Gastroesophageal sphincter (tissue), 4 donors: ENCODE measurements around the gene BPIFB6. TPM values are rescaled to one million over a fixed set of nuclear protein-coding genes. Genes with fewer than 3 reads are reported as not detected.

Source experiments
- ATAC-seq: fragments of 150-250 bp; one replicate; pipeline ENCODE4 v1.9.1; 2016; ENCODE audit warnings: mild to moderate bottlenecking, moderate library complexity
- H3K27ac ChIP-seq, 4 donors: fragments of 200-600 bp; sonication (generic) in 3 of 4; 1 replicate in 3 of 4; 2 replicates in 1 of 4; pipeline ENCODE4 v1.5.1; 2016 to 2019
- H3K27me3 ChIP-seq: fragments of 200-600 bp; sonication (generic); one replicate; pipeline ENCODE4 v1.5.1; 2019
- H3K36me3 ChIP-seq, 2 donors: fragments of 200-600 bp; sonication (generic); one replicate each; pipeline ENCODE4 v1.5.1; 2019; ENCODE audit warnings: control low read depth in 1 of 2
- H3K4me1 ChIP-seq, 3 donors: fragments of 200-600 bp; sonication (generic); 1 replicate in 2 of 3; 2 replicates in 1 of 3; pipeline ENCODE4 v1.5.1; 2016 to 2019; ENCODE audit warnings: control low read depth in 2 of 3
- H3K4me3 ChIP-seq, 2 donors: fragments of 200-600 bp; sonication (generic); one replicate each; pipeline ENCODE4 v1.5.1; 2019; ENCODE audit warnings: mild to moderate bottlenecking in 1 of 2, moderate library complexity in 1 of 2
- H3K9me3 ChIP-seq, 3 donors: fragments of 200-600 bp; sonication (generic); one replicate each; pipeline ENCODE4 v1.5.1; 2017 to 2019; ENCODE audit warnings: control low read depth in 2 of 3
- EP300 ChIP-seq: sonication (generic); formaldehyde crosslinking; IDR thresholded peaks from one replicate; pipeline ENCODE4 v1.6.1; 2017; ENCODE audit warnings: antibody characterized with exemption, mild to moderate bottlenecking
- POLR2A ChIP-seq, 2 donors: fragments of 450-650 bp; IDR thresholded peaks; one replicate each; pipeline ENCODE4 v1.6.1; 2017; ENCODE audit warnings: antibody characterized with exemption in 2 of 2, mild to moderate bottlenecking in 2 of 2, moderate library complexity in 1 of 2
- POLR2AphosphoS5 ChIP-seq: sonication (generic); formaldehyde crosslinking; IDR thresholded peaks from one replicate; pipeline ENCODE4 v1.6.1; 2017; ENCODE audit warnings: antibody characterized with exemption
- WGBS, 2 donors: methylation state at CpG; one replicate each; pipeline ENCODE4 v1.1.5; 2018; ENCODE audit warnings: low coverage in 1 of 2; 5-methylcytosine and 5-hydroxymethylcytosine counted together
- total RNA-seq, 4 donors: library from RNA; depleted of rRNA; stranded (reverse); fragments of >200 nt; gene quantifications; one replicate each; pipeline ENCODE4 v1.1.0, GENCODE V29; 2016
- TF ChIP-seq, protein P1 (sequence below), 4 experiments: fragments of 200-600 bp in 2 of 4; fragments of 450-650 bp in 2 of 4; sonication (generic) in 1 of 4; IDR thresholded peaks; one replicate each; pipeline ENCODE4 v1.5.1; 2017 to 2019; ENCODE audit warnings: antibody characterized with exemption in 4 of 4, mild to moderate bottlenecking in 2 of 4, moderate library complexity in 2 of 4

The BPIFB6 gene
- total RNA-seq, 4 donors from 2014 or later, result not detected

DNA sequence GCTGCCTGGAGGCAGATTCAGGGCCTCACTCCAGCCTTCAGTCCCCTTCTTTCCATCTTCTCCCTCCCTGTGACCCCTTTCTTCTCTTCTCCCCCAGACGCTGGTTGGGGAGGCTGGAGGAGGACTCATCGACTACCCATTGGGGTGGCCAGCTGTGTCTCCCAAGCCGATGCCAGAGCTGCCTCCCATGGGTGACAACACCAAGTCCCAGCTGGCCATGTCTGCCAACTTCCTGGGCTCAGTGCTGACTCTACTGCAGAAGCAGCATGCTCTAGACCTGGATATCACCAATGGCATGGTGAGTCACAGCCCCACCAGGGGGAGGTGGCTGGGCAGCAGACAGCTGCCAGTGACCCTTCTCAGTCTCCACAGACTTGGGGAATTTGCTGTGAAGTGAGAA lies 60.9 kb downstream of the BPIFB6 start:
- Histone ChIP-seq H3K27me3 (peaks cover 4% of the 10 kb centered on the region), H3K36me3 (no peaks in the 10 kb centered on the region), H3K27ac (no peak overlapping the region), H3K4me3 (no peak overlapping the region), H3K9me3 (no peaks in the 10 kb centered on the region), H3K4me1 (no peaks in the 10 kb centered on the region)
- no peak for ATAC-seq
- 83% methylated on average over 2 of the region's 3 CpGs; no CpG with 5 or more reads in 1 of the 2 donors for WGBS, 2 donors
- TF ChIP-seq POLR2AphosphoS5 (no peak), EP300 (no peak), POLR2A (IDR thresholded peaks at IDR 0.05) (no peak)
- TF ChIP-seq, protein P1, sequence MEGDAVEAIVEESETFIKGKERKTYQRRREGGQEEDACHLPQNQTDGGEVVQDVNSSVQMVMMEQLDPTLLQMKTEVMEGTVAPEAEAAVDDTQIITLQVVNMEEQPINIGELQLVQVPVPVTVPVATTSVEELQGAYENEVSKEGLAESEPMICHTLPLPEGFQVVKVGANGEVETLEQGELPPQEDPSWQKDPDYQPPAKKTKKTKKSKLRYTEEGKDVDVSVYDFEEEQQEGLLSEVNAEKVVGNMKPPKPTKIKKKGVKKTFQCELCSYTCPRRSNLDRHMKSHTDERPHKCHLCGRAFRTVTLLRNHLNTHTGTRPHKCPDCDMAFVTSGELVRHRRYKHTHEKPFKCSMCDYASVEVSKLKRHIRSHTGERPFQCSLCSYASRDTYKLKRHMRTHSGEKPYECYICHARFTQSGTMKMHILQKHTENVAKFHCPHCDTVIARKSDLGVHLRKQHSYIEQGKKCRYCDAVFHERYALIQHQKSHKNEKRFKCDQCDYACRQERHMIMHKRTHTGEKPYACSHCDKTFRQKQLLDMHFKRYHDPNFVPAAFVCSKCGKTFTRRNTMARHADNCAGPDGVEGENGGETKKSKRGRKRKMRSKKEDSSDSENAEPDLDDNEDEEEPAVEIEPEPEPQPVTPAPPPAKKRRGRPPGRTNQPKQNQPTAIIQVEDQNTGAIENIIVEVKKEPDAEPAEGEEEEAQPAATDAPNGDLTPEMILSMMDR (IDR thresholded peaks at IDR 0.05), result no peak

DNA sequence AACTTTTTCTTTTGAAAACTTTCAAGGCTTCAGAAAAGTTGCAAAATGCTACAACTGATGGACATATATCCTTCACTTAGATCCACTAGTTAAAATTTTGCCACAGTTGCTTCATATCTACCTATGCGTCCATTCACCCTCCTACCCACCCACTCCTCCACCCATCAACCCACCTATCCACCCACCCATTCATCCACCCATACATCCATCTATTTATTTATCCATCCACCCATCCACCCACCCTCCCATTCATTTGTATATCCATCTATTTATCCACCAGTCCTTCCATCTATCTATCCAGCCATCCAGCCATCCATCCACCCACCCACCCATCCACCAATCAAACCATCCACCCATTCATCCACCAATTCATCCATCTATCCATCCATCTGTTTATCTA lies 61.6 kb downstream of the BPIFB6 start:
- no peak overlapping the region for H3K27ac ChIP-seq
- H3K36me3 ChIP-seq, result no peaks in the 10 kb centered on the region
- WGBS, 2 donors, result 82 to 86% methylated on average over 1 of the region's 1 CpG
- H3K4me3 ChIP-seq, result no peak overlapping the region
- H3K9me3 ChIP-seq, result no peaks in the 10 kb centered on the region
- ATAC-seq, result no peak
- no peaks in the 10 kb centered on the region for H3K4me1 ChIP-seq
- H3K27me3 ChIP-seq, result peaks cover 4% of the 10 kb centered on the region
- TF ChIP-seq POLR2AphosphoS5 (no peak), POLR2A (IDR thresholded peaks at IDR 0.05) (no peak), EP300 (no peak)
- TF ChIP-seq, protein P1 (IDR thresholded peaks at IDR 0.05), result no peak

DNA sequence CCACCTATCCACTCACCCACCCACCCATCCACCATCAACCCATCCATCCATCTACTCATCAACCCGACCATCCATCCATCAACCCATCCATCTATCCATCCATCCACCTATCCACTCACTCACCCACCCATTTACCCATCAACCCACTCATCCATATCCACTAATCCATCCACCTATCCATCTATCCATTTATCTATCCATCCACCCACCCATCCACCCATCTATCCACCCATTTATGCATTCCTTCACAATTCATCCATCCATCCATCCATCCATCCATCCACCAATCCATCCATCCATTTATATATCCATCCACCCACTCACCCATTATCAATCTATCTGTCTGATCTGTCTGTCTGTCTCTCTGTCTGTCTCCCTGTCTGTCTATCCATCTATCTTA lies 62.1 kb downstream of the BPIFB6 start:
- H3K27ac ChIP-seq, result no peak overlapping the region
- H3K4me1 ChIP-seq, result no peaks in the 10 kb centered on the region
- H3K9me3 ChIP-seq, result no peaks in the 10 kb centered on the region
- WGBS, 2 donors, result 54 to 75% methylated on average over 1 of the region's 1 CpG
- H3K4me3 ChIP-seq, result no peak overlapping the region
- peaks cover 4% of the 10 kb centered on the region for H3K27me3 ChIP-seq
- no peak for ATAC-seq
- no peaks in the 10 kb centered on the region for H3K36me3 ChIP-seq
- TF ChIP-seq POLR2AphosphoS5, result no peak
- no peak for TF ChIP-seq EP300
- TF ChIP-seq, protein P1 (IDR thresholded peaks at IDR 0.05), result no peak
- no peak for TF ChIP-seq POLR2A (IDR thresholded peaks at IDR 0.05)

Other genes with a start within 250 kb of the BPIFB6 start
- 100 to 1,000 TPM; 148 to 158 (median 150) TPM for gene MAPRE1, start 211.7 kb upstream of the BPIFB6 start, total RNA-seq
- gene EFCAB8, start 172.7 kb upstream of the BPIFB6 start, total RNA-seq, result under 1 TPM in 2 of 4 donors, not detected in 2; 0.13 to 0.78 TPM
- not detected for gene SUN5, start 27.2 kb upstream of the BPIFB6 start, total RNA-seq
- 100 to 1,000 TPM in 1 of 4 donors, under 1 TPM in 2, not detected in 1; 0.13 to 138 (median 0.15) TPM for gene BPIFB2, start 23.9 kb upstream of the BPIFB6 start, total RNA-seq
- not detected for gene BPIFB3, start 22.3 kb downstream of the BPIFB6 start, total RNA-seq
- not detected for gene BPIFB4, start 48.0 kb downstream of the BPIFB6 start, total RNA-seq
- 1 to 10 TPM in 1 of 4 donors, under 1 TPM in 1, not detected in 2; 0.42 to 2.0 TPM for gene BPIFA2, start 136.5 kb downstream of the BPIFB6 start, total RNA-seq
- not detected for gene BPIFA3, start 185.7 kb downstream of the BPIFB6 start, total RNA-seq
- not detected for gene BPIFA1, start 204.3 kb downstream of the BPIFB6 start, total RNA-seq